ENCODE results near the gene TBC1D1. TPM values are rescaled to one million over a fixed set of nuclear protein-coding genes. Genes with fewer than 3 reads are reported as not detected.

The TBC1D1 gene
- total RNA-seq, 1 donor from 2014 or later = 129 TPM

DNA sequence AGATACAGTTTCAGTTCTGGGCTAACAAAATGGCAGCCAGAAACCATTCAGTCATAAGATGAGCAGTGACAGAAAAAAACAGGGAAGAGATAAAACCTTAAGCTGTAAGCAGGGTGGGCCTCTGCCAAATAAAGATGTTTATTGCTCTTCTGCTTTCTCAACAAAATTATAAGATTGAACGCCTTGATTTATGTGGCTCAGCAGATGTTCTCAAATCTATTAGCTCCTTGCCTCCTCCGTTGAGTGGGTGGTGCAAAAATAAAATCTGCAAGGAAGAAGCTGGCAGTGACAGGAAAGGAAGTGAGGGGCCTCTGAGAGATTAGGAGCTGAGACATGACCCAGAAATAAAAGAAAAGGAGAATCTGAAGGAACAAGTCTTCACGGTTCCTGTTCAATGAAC lies 275.9 kb downstream of the TBC1D1 start:
- H3K4me1 ChIP-seq = peaks cover 8% of the 10 kb centered on the region
- H3K27ac ChIP-seq (replicated peaks) = no peak overlapping the region
- DNase-seq = no peak
- peaks cover 7% of the 10 kb centered on the region for H3K9me3 ChIP-seq (replicated peaks)
- TF ChIP-seq, protein P1, sequence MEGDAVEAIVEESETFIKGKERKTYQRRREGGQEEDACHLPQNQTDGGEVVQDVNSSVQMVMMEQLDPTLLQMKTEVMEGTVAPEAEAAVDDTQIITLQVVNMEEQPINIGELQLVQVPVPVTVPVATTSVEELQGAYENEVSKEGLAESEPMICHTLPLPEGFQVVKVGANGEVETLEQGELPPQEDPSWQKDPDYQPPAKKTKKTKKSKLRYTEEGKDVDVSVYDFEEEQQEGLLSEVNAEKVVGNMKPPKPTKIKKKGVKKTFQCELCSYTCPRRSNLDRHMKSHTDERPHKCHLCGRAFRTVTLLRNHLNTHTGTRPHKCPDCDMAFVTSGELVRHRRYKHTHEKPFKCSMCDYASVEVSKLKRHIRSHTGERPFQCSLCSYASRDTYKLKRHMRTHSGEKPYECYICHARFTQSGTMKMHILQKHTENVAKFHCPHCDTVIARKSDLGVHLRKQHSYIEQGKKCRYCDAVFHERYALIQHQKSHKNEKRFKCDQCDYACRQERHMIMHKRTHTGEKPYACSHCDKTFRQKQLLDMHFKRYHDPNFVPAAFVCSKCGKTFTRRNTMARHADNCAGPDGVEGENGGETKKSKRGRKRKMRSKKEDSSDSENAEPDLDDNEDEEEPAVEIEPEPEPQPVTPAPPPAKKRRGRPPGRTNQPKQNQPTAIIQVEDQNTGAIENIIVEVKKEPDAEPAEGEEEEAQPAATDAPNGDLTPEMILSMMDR (IDR thresholded peaks at IDR 0.05; ENCODE audit: borderline replicate concordance) = no peak
- no peaks in the 10 kb centered on the region for H3K36me3 ChIP-seq
- no peaks in the 10 kb centered on the region for H3K27me3 ChIP-seq (ENCODE audit: low read depth)
- intact Hi-C loops (cut with micrococcal nuclease) = no loop called here
- no peak overlapping the region for H3K4me3 ChIP-seq

DNA sequence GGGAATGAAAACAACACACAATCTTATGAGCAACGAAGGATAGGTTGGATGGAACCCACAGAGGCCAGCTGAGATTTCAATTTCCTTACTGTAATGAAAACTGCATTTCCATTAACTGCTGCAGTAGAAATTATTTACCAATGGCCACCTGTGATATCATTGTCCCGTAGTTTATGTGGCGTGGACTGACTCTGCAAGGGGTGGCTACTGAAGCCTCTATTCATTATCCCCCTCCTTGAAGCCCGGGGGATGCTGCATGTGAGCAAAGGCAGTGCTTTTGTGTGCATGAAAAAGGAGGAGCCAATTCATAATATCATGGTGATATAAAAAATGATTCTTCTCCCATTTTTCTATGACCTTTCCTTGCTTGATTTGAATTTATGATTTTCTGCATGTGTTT lies 277.1 kb downstream of the TBC1D1 start:
- TF ChIP-seq, protein P1 (IDR thresholded peaks at IDR 0.05; ENCODE audit: borderline replicate concordance) = no peak
- H3K36me3 ChIP-seq = no peaks in the 10 kb centered on the region
- H3K27me3 ChIP-seq (ENCODE audit: low read depth) = no peaks in the 10 kb centered on the region
- no peak overlapping the region for H3K27ac ChIP-seq (replicated peaks)
- peaks cover 7% of the 10 kb centered on the region for H3K9me3 ChIP-seq (replicated peaks)
- H3K4me3 ChIP-seq = no peak overlapping the region
- DNase-seq = no peak
- H3K4me1 ChIP-seq = no peaks in the 10 kb centered on the region
- intact Hi-C loops (cut with micrococcal nuclease) = no loop called here

DNA sequence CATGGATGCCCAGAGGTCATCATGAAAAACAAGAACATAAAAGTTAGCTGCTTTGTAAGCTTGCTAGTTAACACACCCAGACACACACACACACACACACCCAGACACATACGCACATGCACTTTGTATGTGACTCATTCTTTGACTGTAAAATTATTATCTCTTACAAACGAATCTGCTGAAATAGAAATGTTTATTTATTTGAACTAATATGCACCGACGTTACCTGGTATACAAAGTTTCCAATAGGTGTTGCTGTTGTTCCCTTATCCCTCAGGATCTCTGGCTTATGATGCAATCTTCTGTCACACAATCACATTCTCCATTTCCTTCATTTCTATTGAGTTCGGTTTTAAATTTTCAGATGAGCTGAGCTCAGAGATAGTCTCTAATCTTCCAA lies 278.6 kb downstream of the TBC1D1 start:
- Histone ChIP-seq H3K9me3 (replicated peaks) (peaks cover 3% of the 10 kb centered on the region), H3K36me3 (no peaks in the 10 kb centered on the region), H3K4me1 (no peaks in the 10 kb centered on the region), H3K27me3 (ENCODE audit: low read depth) (no peaks in the 10 kb centered on the region), H3K27ac (replicated peaks) (no peak overlapping the region), H3K4me3 (no peak overlapping the region)
- no peak for DNase-seq
- TF ChIP-seq, protein P1 (IDR thresholded peaks at IDR 0.05; ENCODE audit: borderline replicate concordance) = no peak
- intact Hi-C loops (cut with micrococcal nuclease) = no loop called here

DNA sequence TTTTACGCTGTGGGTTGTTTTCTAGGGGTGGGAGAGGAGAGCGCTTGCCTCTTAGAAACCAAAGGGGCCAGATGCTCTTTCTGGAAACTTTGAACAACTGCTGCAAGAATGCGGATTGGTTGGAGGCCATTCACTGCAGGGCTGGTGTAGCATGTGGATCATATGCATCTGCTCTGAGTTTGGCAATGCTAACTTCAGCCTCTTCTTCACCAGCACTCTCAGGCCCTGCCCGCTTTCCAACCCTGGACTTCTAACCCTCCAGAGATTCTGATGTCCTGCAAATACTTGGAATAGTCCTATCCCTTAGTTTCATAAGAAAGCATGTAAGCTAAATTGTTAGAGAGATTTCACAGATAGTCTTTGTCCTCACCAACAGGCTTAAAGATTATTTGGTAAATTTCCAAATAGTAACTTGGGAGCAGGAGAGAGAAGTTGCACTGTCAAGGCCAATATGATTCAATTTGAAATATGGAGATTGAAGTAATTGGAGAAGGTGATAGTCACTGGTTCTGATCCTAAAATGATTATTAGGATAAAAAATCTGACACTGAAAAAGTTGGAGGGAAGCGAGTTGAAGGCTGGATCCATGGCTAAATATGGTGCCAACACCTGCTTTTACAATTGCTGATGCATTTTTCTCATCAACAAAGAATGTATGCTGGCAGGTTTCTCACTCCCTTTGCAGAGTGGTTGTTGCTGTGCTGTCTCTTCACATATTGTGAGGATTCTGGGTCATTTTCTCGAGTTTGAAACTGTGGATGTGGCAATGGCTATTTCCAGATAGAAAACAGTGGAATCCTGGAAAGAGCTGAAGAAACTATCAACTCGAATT lies 279.7 kb downstream of the TBC1D1 start:
- intact Hi-C loops (cut with micrococcal nuclease) = loop anchor here (10.0 kb wide), 3 partner anchors 106 to 514 kb away; no protein-coding TSS in a partner anchor
- Histone ChIP-seq H3K4me1 (no peaks in the 10 kb centered on the region), H3K4me3 (no peak overlapping the region), H3K27ac (replicated peaks) (no peak overlapping the region), H3K9me3 (replicated peaks) (no peaks in the 10 kb centered on the region), H3K36me3 (no peaks in the 10 kb centered on the region), H3K27me3 (ENCODE audit: low read depth) (no peaks in the 10 kb centered on the region)
- TF ChIP-seq, protein P1 (IDR thresholded peaks at IDR 0.05; ENCODE audit: borderline replicate concordance) = no peak
- no peak for DNase-seq

DNA sequence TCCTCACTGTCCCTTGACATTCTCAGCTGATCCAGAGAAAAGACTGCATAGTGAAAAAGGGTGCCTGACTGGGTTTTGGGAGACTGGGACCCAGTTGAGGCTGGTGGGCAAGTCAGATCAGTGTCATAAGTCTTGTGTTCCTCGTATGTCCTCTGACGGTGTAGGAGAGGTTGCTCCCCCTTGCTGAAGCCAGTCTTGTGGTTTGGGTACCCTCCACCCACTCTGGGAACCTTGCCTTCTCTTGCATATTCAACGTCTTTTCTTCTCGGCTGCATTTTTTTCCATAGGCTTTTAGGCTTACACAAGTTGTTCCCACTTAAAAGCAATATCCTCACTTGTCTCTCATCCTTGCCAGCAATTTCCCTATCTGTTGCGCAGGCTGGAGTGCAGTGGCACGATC lies 281.2 kb downstream of the TBC1D1 start:
- Histone ChIP-seq H3K27me3 (ENCODE audit: low read depth) (no peaks in the 10 kb centered on the region), H3K9me3 (replicated peaks) (no peaks in the 10 kb centered on the region), H3K4me1 (peaks cover 4% of the 10 kb centered on the region), H3K36me3 (no peaks in the 10 kb centered on the region), H3K27ac (replicated peaks) (no peak overlapping the region), H3K4me3 (no peak overlapping the region)
- TF ChIP-seq, protein P1 (IDR thresholded peaks at IDR 0.05; ENCODE audit: borderline replicate concordance) = no peak
- intact Hi-C loops (cut with micrococcal nuclease) = loop anchor here (10.0 kb wide), 3 partner anchors 107 to 513 kb away; no protein-coding TSS in a partner anchor
- DNase-seq = no peak
